ENCODE data around the gene NLRP8.
"Not testable (repeated sequence)": the region's sequence is repeated elsewhere in the genome, so short reads cannot be mapped to it uniquely, and the experiment has no call there.

Gene NLRP8

GRCh38 chr19:55947532-55947931 is at the start of gene NLRP8:
TSS of gene NLRP8 (plus strand) at chr19:55947832.
- DNase-seq, result no peak

DNA sequence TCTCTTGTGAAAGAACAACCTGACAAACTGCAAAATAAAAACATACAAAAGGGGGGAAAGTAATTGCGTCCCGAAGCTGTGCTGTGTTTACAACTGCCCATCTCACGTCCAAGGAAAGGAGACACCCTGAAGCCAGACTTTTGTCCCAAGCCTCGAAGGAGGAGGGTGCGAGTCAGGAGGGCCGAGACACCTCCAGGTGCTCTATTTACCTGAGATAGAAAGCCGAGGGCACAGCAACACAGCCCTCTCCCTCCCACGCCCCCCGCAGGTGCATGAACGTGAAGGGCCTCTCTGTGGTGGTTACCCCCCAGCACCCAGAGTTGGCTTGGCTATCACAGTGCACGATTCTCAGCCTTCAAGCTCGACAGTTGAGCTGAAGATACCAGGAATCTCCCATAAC is 48.7 kb upstream of the NLRP8 start:
- no peak for DNase-seq

DNA sequence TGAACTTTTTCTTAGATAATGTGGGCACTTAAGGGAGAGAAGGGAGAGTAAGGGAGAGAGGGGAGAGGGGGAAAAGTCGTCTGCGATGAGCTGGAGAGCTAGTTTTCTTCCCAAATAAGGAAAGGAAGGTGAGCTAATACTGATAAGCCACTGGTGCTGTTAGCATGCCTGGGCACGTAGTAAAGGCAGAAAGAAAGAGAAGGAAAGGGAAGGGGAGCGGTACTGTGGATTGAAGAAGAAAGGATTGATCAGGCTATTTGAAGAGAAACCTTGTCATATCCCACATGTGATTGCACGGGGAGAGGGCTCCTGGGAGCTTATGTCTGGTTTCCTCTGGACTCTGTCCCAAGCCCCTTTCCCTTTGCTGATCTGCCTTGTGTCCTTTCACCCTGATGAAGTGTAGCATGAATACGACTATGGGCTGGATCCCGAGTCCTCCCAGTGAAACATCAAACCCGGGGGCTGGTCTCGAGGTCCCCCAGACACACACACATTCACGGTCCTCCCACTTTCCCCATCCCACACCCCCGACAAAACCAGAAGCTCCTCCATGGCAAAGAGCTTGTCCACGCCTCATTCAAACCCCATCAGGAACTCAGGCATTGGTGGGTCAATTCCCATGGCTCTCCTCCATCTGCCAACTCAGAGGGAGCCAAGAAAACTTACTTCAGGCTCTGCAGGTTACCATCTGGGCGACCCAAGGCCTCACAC is 46.1 kb upstream of the NLRP8 start:
- DNase-seq, result no peak

DNA sequence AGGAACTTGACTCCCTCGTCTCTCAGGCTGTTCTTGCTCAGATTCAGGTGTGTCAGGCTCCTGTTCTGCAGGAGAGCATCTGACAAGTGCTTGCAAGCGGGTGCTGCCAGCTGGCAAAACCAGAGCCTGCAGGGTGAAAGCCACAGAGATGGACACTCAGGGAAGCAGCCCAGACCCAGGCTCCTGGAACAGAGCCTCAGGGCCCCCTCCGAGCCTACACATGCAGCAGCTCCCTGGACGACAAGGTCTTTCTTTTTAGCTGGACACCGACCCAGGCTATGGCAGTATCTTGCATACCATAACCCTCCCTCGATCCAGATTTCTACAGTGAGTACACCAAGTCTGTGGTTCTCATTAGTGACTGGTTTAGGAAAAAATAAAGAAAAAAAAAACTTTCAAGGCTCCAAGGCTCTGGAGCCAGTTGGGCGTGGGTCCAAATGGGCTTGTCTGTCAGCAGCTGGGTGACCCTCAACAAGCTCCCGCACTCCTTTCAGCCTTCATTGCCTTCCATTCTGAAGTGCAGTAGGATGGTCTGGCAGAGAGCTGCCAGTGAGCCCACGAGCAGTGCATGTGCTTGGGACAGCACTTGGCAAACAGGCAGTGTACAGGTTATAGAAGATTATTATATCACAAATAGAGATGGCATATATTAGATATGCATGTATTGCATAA is 45.4 kb upstream of the NLRP8 start:
- no peak for DNase-seq

DNA sequence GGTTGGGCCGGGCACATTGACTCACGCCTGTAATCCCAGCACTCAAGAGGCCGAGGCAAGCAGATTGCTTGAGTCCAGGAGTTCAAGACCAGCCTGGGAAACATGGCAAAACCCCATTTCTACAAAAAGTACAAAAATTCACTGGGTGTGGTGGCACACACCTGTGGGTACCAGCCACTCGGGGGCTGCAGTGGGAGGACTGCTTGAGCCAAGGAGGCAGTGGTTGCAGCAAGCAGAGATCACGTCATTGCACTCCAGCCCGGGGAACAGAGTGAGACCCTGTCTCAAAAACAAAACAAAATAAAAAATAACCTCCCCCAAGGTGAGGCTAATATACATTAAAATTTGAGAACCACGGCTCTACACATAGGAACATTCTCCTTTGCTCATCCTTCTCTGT is 40.3 kb upstream of the NLRP8 start:
- DNase-seq, result no peak

- DNase-seq, result no peak
Observed at GRCh38 chr19:55907746-55908145, 39.9 kb upstream of the NLRP8 start.

DNA sequence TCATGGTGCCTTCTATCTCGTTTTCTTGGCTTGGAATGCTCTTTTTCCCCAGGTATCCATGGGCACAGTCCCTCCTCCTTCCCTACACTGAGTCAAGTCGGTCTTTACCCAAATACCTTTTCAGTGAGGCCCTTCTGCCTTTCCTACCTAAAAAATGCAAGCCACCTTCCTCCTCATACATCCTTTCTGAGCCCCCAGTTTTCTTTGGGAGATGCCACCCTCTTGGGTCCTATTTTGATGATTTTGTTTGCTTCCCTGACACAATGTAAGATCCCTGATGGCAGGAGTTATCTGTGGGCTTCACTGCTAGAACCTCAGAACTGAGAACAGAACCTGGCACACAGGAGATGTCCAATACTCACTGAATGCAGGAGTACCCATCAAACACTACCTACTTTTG is 37.8 kb upstream of the NLRP8 start:
- DNase-seq, result no peak

GRCh38 chr19:55912916-55913315 is 34.7 kb upstream of the NLRP8 start:
- DNase-seq, result no peak

DNA sequence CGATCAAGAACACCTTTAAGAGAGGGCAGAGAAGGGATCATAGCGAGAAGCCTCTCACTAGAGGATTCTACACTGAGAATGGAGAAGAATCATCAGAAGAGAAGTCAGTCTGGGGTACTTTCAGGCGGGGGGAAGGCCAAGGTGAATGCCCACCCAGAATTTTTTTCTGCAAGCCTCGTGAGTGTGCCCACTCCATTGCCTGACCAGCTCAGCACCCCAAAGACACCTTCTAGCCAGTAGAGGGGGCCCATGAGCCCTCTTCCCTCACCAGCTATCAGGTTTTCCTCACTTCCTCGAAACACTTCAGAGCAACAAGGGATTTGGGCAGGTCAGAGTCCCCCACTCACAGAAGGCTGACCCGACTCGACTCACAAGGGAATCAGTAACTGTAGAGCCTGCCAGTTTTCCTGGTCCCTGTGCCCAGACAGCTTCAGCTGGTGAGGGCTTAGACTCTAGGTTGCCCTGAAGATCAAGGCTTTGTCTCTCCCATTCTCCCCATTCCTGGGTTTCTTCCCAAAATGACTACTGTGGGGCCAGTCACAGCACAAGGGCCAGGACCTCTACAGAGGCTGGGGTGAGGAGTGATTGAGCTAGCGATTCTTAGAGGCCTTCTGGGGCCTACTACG is 33.9 kb upstream of the NLRP8 start:
- DNase-seq, result no peak

DNA sequence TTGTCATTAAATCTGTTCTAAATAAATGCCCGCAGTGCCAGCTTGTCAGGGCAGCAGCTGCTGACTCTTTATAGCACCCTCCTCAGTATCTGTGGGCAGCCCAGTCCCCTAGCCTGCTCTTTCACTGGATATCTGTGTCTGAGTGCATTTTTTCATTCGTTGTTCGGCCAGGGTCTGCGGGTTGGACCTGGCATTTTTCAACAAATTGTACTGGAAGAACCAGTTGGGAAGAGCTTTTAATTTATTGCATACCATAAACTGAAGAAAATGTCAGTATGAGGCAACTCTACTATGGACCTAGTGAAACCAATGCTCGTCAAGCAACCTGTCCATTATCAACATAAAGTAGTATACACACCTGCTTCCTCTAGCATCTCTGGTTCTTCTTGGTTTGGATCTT is 24.1 kb upstream of the NLRP8 start:
- no peak for DNase-seq

GRCh38 chr19:55927991-55928390 is 19.6 kb upstream of the NLRP8 start:
- no peak for DNase-seq

- not testable (repeated sequence) for DNase-seq
Observed at GRCh38 chr19:55929258-55929657, 18.4 kb upstream of the NLRP8 start.

DNA sequence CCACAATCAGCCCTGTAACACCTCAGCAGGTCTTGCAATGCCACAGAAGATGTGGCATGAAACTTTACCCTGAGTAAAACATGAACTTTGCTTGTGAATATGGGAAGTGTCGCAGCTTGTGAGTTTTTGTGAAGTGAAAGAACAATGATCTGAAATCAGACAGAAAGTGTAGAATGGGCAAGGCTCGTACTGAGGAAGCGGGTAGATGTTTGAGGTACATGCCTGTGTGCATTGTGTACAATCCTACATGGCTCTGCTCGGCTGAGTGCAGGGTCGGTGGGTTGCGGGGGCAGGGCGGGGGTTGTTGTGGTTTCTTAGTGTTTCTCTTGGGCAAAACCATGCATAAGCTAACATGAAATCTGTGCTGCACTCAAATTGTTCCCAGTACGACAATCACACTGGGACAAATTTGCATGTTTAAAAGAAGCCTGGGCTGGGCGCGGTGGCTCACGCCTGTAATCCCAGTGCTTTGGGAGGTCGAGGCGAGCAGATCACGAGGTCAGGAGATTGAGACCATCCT is 16.6 kb upstream of the NLRP8 start:
- DNase-seq, result no peak

DNA sequence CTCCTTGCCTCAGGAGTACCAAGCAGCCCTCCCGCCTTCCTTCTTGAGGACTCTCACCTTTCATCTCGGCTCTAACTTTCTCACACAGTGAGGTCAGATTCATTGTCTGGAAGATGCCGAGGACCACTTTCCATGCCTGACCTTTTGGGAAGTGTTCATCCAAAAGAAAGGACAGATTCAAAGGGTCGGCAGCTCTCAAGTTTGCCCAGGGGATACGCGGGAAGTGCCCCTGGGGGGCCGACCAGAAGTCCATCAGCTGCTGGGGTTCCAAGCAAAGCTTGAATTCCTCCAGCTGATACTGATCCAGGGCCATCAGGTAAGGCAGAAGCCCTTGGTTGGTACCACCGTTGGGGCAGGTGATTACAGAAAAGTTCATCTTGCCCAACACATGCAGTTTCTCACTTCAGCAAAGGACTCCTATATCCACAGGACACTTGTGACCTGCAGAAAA is 15.7 kb upstream of the NLRP8 start, which contains the start of gene NLRP13:
TSS of gene NLRP13 (minus strand) at position 401 of the 451 bp plus-strand sequence. CDS start at position 376, 25 bp downstream.
- no peak for DNase-seq

DNA sequence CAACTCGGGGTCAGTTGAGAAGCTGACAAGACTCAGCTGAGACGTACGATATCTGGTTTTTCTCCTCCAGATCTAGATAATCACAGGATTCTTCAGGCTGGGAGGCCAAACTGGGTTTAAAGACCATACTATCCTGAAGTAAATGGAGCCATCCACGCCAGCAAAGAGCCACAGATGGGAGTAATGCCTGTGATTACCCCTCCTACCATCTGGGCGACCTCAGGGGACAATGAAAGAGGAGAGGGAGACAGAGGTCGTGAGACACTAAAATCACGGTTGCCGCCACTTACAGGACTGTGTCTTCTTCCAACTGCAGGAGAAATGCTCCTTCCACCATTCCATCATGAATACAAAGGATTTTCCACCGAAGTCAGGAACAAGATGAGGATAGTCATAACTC is 12.4 kb upstream of the NLRP8 start:
- DNase-seq, result no peak

DNA sequence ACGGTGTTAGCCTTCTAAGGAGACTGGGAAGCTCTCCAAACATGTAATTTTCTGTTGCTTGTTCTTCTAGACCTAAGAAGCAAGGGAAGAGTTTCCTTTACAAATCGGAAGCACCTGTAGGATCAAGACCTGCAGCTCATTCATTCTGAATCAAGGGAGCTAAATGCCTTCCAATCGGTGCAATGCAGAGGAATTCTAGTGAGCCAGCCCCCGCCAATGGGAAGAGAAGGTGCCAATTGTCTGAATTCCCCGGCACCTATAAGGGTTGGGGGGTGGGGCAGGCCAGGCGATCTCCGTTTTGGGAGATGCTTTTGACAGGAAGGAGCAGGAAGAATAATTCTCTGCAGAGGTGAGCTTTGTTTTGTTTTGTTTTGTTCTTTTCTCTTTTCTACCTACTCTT is 8.4 kb upstream of the NLRP8 start:
- DNase-seq, result no peak

- no peak for DNase-seq
Observed at GRCh38 chr19:55940306-55940705, 7.3 kb upstream of the NLRP8 start.

- not testable (repeated sequence) for DNase-seq
Observed at GRCh38 chr19:55950566-55950965, 2.9 kb downstream of the NLRP8 start.

DNA sequence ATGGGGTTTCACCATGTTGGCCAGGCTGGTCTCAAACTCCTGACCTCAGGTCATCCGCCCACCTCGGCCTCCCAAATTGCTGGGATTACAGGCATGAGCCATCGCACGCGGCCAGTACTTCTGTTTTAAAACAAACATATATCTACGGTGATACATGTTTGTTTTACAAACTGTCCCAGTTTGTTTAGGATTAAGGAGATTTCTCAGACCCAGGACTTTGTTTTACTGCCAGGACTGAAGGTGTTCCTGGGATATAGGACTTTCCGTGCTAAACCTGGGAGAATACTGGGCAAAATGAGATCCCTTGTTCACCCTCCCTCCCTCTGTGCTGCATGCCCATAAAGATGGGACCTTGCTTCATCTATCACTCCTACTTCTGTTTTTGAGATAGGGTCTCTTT is 8.8 kb downstream of the NLRP8 start:
- no peak for DNase-seq

- no peak for DNase-seq
Observed at GRCh38 chr19:55958356-55958755, 10.7 kb downstream of the NLRP8 start.

GRCh38 chr19:55959996-55960675 is 12.5 kb downstream of the NLRP8 start:
- DNase-seq, result no peak

GRCh38 chr19:55962186-55962585 is 14.6 kb downstream of the NLRP8 start:
- no peak for DNase-seq

DNA sequence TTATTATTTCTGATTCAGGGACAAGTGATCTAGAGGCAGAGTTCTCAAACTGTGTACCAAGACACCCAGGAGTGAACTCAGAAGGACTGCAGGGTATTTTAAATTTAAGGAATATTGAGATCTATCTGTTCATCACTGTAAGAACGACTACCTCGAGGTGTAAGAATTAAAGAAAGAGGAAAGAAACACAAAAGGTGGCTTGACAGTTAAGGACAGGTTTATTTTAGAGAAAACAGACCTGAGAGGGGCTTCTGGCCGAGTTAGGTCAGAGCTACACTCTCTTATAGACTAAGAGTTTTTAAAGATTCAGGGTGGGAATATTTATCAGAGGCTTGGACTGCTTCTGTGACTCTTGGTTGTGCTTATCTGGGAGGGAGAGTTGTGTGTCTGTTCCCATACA is 26.4 kb downstream of the NLRP8 start:
- peak; percentile 6 for DNase-seq

Data from DMS53 (cell line).